Esophagus muscularis mucosa (tissue), 4 donors: ENCODE measurements around the gene RUSC1.

Experiments
- CTCF ChIP-seq, 3 experiments: fragments of 200-600 bp in 2 of 3; fragments of 450-650 bp in 1 of 3; sonication (generic) in 2 of 3; IDR thresholded peaks; one replicate each; pipeline ENCODE4 v1.5.1; 2017 to 2019; ENCODE audit warnings: antibody characterized with exemption in 3 of 3, mild to moderate bottlenecking in 2 of 3, moderate library complexity in 1 of 3
- EP300 ChIP-seq: sonication (generic); formaldehyde crosslinking; IDR thresholded peaks from one replicate; pipeline ENCODE4 v1.6.1; 2017; ENCODE audit warnings: antibody characterized with exemption
- POLR2A ChIP-seq: fragments of 450-650 bp; IDR thresholded peaks from one replicate; pipeline ENCODE4 v1.6.1; 2017; ENCODE audit warnings: antibody characterized with exemption, moderate library complexity, mild to moderate bottlenecking, low read depth
- POLR2AphosphoS5 ChIP-seq, 2 donors: sonication (generic); formaldehyde crosslinking; IDR thresholded peaks; one replicate each; pipeline ENCODE4 v1.6.1; 2017; ENCODE audit warnings: antibody characterized with exemption in 2 of 2

- TF ChIP-seq CTCF (IDR thresholded peaks at IDR 0.05) (peak in 2 of 3 experiments; percentile 15 to 30), EP300 (no peak), POLR2A (no peak), POLR2AphosphoS5 (IDR thresholded peaks at IDR 0.05) (no peak)
These were observed 42.6 kb upstream of the RUSC1 start for GRCh38 chr1:155277902-155278688.
